ENCODE measurements around the gene SGMS1. TPM values are rescaled to one million over a fixed set of nuclear protein-coding genes. Genes with fewer than 3 reads are reported as not detected.

SGMS1 gene
- total and polyA plus RNA-seq, 2 donors (not counting 1 experiment from before 2014, with no cell fraction given): 39.9 to 82.1 TPM

DNA sequence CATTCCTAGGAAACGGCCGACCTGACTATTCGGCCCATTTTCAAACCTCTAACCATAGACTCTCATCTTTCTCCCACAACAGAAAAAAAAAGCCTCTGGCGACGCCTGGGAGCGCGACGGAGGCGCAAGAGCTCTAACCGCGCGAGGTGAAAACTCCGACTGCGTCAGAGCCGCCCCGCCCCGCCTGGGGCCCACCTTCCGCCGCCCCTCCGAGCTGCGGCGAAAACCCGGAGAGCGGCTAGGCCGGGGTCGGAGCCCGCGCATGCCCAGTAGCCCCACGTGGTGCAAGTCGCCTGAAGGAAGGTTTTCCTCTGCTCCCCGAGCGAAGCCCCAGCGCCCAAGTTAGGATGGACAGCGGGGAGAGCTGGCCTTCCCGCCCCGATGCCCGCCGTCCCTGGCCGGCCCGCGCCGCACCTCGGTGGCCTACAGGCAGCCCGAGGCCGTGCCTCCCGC lies 683 bp upstream of the SGMS1 start:
- H3K36me3 ChIP-seq (ENCODE audit: control insufficient read depth, insufficient read depth, low read length): no peaks in the 10 kb centered on the region

GRCh38 chr10:50622706-50623662 lies 772 bp downstream of the SGMS1 start:
- Histone ChIP-seq H2AFZ (ENCODE audit: low read length) (peak overlapping the region; percentile 46), H3K4me2 (ENCODE audit: extremely low read depth, insufficient read depth, low read length) (peak overlapping the region; percentile 96), H3K9me3 (ENCODE audit: control insufficient read depth, insufficient read depth, low read depth, low read length) (no peaks in the 10 kb centered on the region), H3K27ac (ENCODE audit: insufficient read depth, low read length) (peak overlapping the region; percentile 90), H4K20me1 (ENCODE audit: control insufficient read depth, extremely low read depth, insufficient read depth, low read length) (no peaks in the 10 kb centered on the region), H3K4me3 (replicated peaks in 1 of 4; ENCODE audit: control extremely low read depth in 1 of 4, insufficient read depth in 1 of 4, low read depth in 3 of 4, low read length in 4 of 4) (peak overlapping the region; percentile 73 to 89 (median 82)), H3K4me1 (ENCODE audit: control insufficient read depth, extremely low read depth, insufficient read depth, low read length) (peaks cover 2% of the 10 kb centered on the region), H3K36me3 (ENCODE audit: control insufficient read depth, insufficient read depth, low read length) (no peaks in the 10 kb centered on the region), H3K9ac (ENCODE audit: insufficient read depth, low read length) (peak overlapping the region; percentile 88), H3K79me2 (ENCODE audit: control insufficient read depth, insufficient read depth, low read length) (peaks cover 5% of the 10 kb centered on the region), H3K27me3 (ENCODE audit: control insufficient read depth, insufficient read depth, low read length) (no peaks in the 10 kb centered on the region)
- TF ChIP-seq EZH2 (IDR thresholded peaks at IDR 0.05; ENCODE audit: low read length, missing control alignments): no peak
- TF ChIP-seq, protein P1, sequence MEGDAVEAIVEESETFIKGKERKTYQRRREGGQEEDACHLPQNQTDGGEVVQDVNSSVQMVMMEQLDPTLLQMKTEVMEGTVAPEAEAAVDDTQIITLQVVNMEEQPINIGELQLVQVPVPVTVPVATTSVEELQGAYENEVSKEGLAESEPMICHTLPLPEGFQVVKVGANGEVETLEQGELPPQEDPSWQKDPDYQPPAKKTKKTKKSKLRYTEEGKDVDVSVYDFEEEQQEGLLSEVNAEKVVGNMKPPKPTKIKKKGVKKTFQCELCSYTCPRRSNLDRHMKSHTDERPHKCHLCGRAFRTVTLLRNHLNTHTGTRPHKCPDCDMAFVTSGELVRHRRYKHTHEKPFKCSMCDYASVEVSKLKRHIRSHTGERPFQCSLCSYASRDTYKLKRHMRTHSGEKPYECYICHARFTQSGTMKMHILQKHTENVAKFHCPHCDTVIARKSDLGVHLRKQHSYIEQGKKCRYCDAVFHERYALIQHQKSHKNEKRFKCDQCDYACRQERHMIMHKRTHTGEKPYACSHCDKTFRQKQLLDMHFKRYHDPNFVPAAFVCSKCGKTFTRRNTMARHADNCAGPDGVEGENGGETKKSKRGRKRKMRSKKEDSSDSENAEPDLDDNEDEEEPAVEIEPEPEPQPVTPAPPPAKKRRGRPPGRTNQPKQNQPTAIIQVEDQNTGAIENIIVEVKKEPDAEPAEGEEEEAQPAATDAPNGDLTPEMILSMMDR (conservative IDR thresholded peaks at IDR 0.05 in 1 of 2, IDR thresholded peaks at IDR 0.05 in 1 of 2; ENCODE audit: low read depth in 1 of 2, low read length in 2 of 2): no peak
- DNase-seq (ENCODE audit: low read depth in 2 of 2): peak; percentile 51

More for the DNA sequence above, 683 bp upstream of the SGMS1 start:
- TF ChIP-seq EZH2 (IDR thresholded peaks at IDR 0.05; ENCODE audit: low read length, missing control alignments): no peak
- TF ChIP-seq, protein P1 (conservative IDR thresholded peaks at IDR 0.05 in 1 of 2, IDR thresholded peaks at IDR 0.05 in 1 of 2; ENCODE audit: low read depth in 1 of 2, low read length in 2 of 2): no peak
- no peaks in the 10 kb centered on the region for H3K9me3 ChIP-seq (ENCODE audit: control insufficient read depth, insufficient read depth, low read depth, low read length)
- H3K4me1 ChIP-seq (ENCODE audit: control insufficient read depth, extremely low read depth, insufficient read depth, low read length): peaks cover 2% of the 10 kb centered on the region
- peaks cover 3% of the 10 kb centered on the region for H3K79me2 ChIP-seq (ENCODE audit: control insufficient read depth, insufficient read depth, low read length)
- peak overlapping the region; percentile 90 for H3K27ac ChIP-seq (ENCODE audit: insufficient read depth, low read length)
- no peaks in the 10 kb centered on the region for H3K27me3 ChIP-seq (ENCODE audit: control insufficient read depth, insufficient read depth, low read length)
- H2AFZ ChIP-seq (ENCODE audit: low read length): peak overlapping the region; percentile 83
- H4K20me1 ChIP-seq (ENCODE audit: control insufficient read depth, extremely low read depth, insufficient read depth, low read length): no peaks in the 10 kb centered on the region
- peak overlapping the region; percentile 73 to 85 (median 80) for H3K4me3 ChIP-seq (replicated peaks in 1 of 4; ENCODE audit: control extremely low read depth in 1 of 4, insufficient read depth in 1 of 4, low read depth in 3 of 4, low read length in 4 of 4)
- peak overlapping the region; percentile 88 for H3K4me2 ChIP-seq (ENCODE audit: extremely low read depth, insufficient read depth, low read length)
- peak overlapping the region; percentile 88 for H3K9ac ChIP-seq (ENCODE audit: insufficient read depth, low read length)
- DNase-seq (ENCODE audit: low read depth in 2 of 2): peak; percentile 96

GRCh38 chr10:50621968-50622705 lies 1.6 kb downstream of the SGMS1 start:
- H3K4me1 ChIP-seq (ENCODE audit: control insufficient read depth, extremely low read depth, insufficient read depth, low read length): peaks cover 2% of the 10 kb centered on the region
- no peaks in the 10 kb centered on the region for H4K20me1 ChIP-seq (ENCODE audit: control insufficient read depth, extremely low read depth, insufficient read depth, low read length)
- H3K4me3 ChIP-seq (replicated peaks in 1 of 4; ENCODE audit: control extremely low read depth in 1 of 4, insufficient read depth in 1 of 4, low read depth in 3 of 4, low read length in 4 of 4): peak overlapping the region; percentile 73 to 89 (median 82)
- H2AFZ ChIP-seq (ENCODE audit: low read length): peak overlapping the region; percentile 28
- peak; percentile 93 to 98 for DNase-seq (ENCODE audit: low read depth in 2 of 2)
- H3K9ac ChIP-seq (ENCODE audit: insufficient read depth, low read length): peak overlapping the region; percentile 88
- no peaks in the 10 kb centered on the region for H3K27me3 ChIP-seq (ENCODE audit: control insufficient read depth, insufficient read depth, low read length)
- TF ChIP-seq, protein P1 (conservative IDR thresholded peaks at IDR 0.05 in 1 of 2, IDR thresholded peaks at IDR 0.05 in 1 of 2; ENCODE audit: low read depth in 1 of 2, low read length in 2 of 2): no peak
- TF ChIP-seq EZH2 (IDR thresholded peaks at IDR 0.05; ENCODE audit: low read length, missing control alignments): no peak
- no peaks in the 10 kb centered on the region for H3K36me3 ChIP-seq (ENCODE audit: control insufficient read depth, insufficient read depth, low read length)
- H3K4me2 ChIP-seq (ENCODE audit: extremely low read depth, insufficient read depth, low read length): peak overlapping the region; percentile 96
- H3K9me3 ChIP-seq (ENCODE audit: control insufficient read depth, insufficient read depth, low read depth, low read length): no peaks in the 10 kb centered on the region
- peaks cover 5% of the 10 kb centered on the region for H3K79me2 ChIP-seq (ENCODE audit: control insufficient read depth, insufficient read depth, low read length)
- peak overlapping the region; percentile 90 for H3K27ac ChIP-seq (ENCODE audit: insufficient read depth, low read length)
